IMR-90 (cell line): Measurements from ENCODE around the gene TSKU.

Source experiments
- BHLHE40 ChIP-seq: fragments of 150-350 bp; IDR thresholded peaks from 2 replicates; pipeline ENCODE4 v1.6.1; 2016; ENCODE audit warnings: mild to moderate bottlenecking, low read depth, low read length
- CEBPB ChIP-seq: IDR thresholded peaks from 2 replicates; pipeline ENCODE4 v1.6.1; 2012; ENCODE audit warnings: low read depth, low read length, improper control_type of control experiment
- MAFK ChIP-seq: IDR thresholded peaks from 2 replicates; pipeline ENCODE4 v1.6.1; 2012; ENCODE audit warnings: low read depth, low read length, improper control_type of control experiment
- MXI1 ChIP-seq: IDR thresholded peaks from 2 replicates; pipeline ENCODE4 v1.6.1; 2012; ENCODE audit warnings: low read depth, mild to moderate bottlenecking, low read length, moderate library complexity, borderline replicate concordance
- POLR2A ChIP-seq: IDR thresholded peaks from 2 replicates; pipeline ENCODE4 v1.6.1; 2012; ENCODE audit warnings: mild to moderate bottlenecking, low read depth, low read length
- RAD21 ChIP-seq: IDR thresholded peaks from 2 replicates; pipeline ENCODE4 v1.6.1; 2012; ENCODE audit warnings: low read length, improper control_type of control experiment
- RCOR1 ChIP-seq: IDR thresholded peaks from 2 replicates; pipeline ENCODE4 v1.6.1; 2012; ENCODE audit warnings: mild to moderate bottlenecking, low read length, improper control_type of control experiment; ENCODE audit not compliant: insufficient replicate concordance
- RFX5 ChIP-seq: IDR thresholded peaks from 2 replicates; pipeline ENCODE4 v1.8.0; 2012; ENCODE audit warnings: low read depth, mild to moderate bottlenecking, low read length, moderate library complexity
- SMC3 ChIP-seq: fragments of 150-350 bp; IDR thresholded peaks from 2 replicates; pipeline ENCODE4 v1.6.1; 2016; ENCODE audit warnings: low read depth, mild to moderate bottlenecking, antibody characterized with exemption, low read length, moderate library complexity
- TF ChIP-seq, protein P1 (sequence below): conservative IDR thresholded peaks from 2 replicates; pipeline ENCODE4 v1.5.1; 2012; ENCODE audit warnings: mild to moderate bottlenecking, low read depth, low read length, improper control_type of control experiment

- TF ChIP-seq, protein P1, sequence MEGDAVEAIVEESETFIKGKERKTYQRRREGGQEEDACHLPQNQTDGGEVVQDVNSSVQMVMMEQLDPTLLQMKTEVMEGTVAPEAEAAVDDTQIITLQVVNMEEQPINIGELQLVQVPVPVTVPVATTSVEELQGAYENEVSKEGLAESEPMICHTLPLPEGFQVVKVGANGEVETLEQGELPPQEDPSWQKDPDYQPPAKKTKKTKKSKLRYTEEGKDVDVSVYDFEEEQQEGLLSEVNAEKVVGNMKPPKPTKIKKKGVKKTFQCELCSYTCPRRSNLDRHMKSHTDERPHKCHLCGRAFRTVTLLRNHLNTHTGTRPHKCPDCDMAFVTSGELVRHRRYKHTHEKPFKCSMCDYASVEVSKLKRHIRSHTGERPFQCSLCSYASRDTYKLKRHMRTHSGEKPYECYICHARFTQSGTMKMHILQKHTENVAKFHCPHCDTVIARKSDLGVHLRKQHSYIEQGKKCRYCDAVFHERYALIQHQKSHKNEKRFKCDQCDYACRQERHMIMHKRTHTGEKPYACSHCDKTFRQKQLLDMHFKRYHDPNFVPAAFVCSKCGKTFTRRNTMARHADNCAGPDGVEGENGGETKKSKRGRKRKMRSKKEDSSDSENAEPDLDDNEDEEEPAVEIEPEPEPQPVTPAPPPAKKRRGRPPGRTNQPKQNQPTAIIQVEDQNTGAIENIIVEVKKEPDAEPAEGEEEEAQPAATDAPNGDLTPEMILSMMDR, result no peak
- TF ChIP-seq RAD21 (no peak), RCOR1 (no peak), RFX5 (no peak), POLR2A (no peak), SMC3 (no peak), BHLHE40 (no peak), CEBPB (no peak), MAFK (no peak), MXI1 (no peak)
Observed at GRCh38 chr11:76797341-76798201, 14.4 kb downstream of the TSKU start.
